ENCODE results near the gene PKN2.

DNA sequence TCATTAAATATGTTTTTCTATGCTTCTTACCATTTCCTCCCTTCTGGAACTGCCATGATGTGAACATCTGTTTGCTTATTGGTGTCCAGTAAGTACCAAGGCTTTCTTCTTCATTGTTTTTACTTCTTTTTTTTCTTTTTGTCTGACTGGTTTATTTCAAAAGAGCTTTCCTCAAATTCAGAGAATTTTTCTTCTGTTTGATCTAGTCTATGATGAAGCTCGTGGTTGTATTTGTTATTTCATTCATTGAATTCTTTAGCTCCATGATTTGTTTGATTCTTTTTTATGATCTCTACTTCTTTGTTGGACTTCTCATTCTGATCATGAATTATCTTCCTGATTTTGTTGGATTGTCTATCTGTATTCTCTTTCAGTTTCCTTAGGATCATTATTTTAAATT is 49.5 kb upstream of the PKN2 start:
- TF ChIP-seq, protein P1, sequence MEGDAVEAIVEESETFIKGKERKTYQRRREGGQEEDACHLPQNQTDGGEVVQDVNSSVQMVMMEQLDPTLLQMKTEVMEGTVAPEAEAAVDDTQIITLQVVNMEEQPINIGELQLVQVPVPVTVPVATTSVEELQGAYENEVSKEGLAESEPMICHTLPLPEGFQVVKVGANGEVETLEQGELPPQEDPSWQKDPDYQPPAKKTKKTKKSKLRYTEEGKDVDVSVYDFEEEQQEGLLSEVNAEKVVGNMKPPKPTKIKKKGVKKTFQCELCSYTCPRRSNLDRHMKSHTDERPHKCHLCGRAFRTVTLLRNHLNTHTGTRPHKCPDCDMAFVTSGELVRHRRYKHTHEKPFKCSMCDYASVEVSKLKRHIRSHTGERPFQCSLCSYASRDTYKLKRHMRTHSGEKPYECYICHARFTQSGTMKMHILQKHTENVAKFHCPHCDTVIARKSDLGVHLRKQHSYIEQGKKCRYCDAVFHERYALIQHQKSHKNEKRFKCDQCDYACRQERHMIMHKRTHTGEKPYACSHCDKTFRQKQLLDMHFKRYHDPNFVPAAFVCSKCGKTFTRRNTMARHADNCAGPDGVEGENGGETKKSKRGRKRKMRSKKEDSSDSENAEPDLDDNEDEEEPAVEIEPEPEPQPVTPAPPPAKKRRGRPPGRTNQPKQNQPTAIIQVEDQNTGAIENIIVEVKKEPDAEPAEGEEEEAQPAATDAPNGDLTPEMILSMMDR (IDR thresholded peaks at IDR 0.05; ENCODE audit: low read length), result no peak
- TF ChIP-seq EZH2 (optimal IDR thresholded peaks at IDR 0.05; ENCODE audit: low read depth, low read length) (no peak), EZH2phosphoT487 (IDR thresholded peaks at IDR 0.05; ENCODE audit: low read length) (no peak)
